K562 (cell line): ENCODE measurements around the gene BNIPL. TPM values are rescaled to one million over a fixed set of nuclear protein-coding genes. Genes with fewer than 3 reads are reported as not detected.

ENCODE experiments used
- CC2D1A ChIP-seq: fragments of 450-650 bp; IDR thresholded peaks from 2 replicates; pipeline ENCODE4 v1.6.1; 2017; ENCODE audit warnings: mild to moderate bottlenecking
- GABPB1 ChIP-seq: sonication (generic); formaldehyde crosslinking; IDR thresholded peaks from 2 replicates; pipeline ENCODE4 v1.8.0; 2022; ENCODE audit warnings: mild to moderate bottlenecking, missing genetic modification reagents
- HDGF ChIP-seq: fragments of 450-650 bp; IDR thresholded peaks from 2 replicates; pipeline ENCODE4 v1.6.1; 2016
- MYC ChIP-seq, 2 experiments: fragments of 250-450 bp in 1 of 2; sonication (Bioruptor Pico) in 1 of 2; IDR thresholded peaks; 2 replicates each; pipeline versions ENCODE4 v1.5.1 to v1.6.1; 2012 to 2021; ENCODE audit warnings: low read depth in 2 of 2, borderline replicate concordance in 1 of 2, improper control_type of control experiment in 1 of 2, low read length in 1 of 2, mild to moderate bottlenecking in 1 of 2, moderate library complexity in 1 of 2
- NUFIP1 ChIP-seq: fragments of 450-650 bp; IDR thresholded peaks from 2 replicates; pipeline ENCODE4 v1.6.1; 2018; ENCODE audit not compliant: partially characterized antibody
- PHTF2 ChIP-seq: fragments of 250-450 bp; sonication (Bioruptor Pico); IDR thresholded peaks from 2 replicates; pipeline ENCODE4 v1.5.0; 2021; ENCODE audit warnings: mild to moderate bottlenecking
- POLR2A ChIP-seq: fragments of 450-650 bp; conservative IDR thresholded peaks from 2 replicates; pipeline ENCODE4 v1.6.1; 2016
- RBM17 ChIP-seq: fragments of 200-400 bp; formaldehyde crosslinking; IDR thresholded peaks from 2 replicates; pipeline ENCODE4 v1.6.1; 2017; ENCODE audit warnings: low read depth, mild to moderate bottlenecking, low read length, borderline replicate concordance
- SP1 ChIP-seq: sonication (generic); formaldehyde crosslinking; IDR thresholded peaks from 2 replicates; pipeline ENCODE4 v1.8.1; 2022; ENCODE audit warnings: mild to moderate bottlenecking, missing genetic modification reagents
- SRSF9 ChIP-seq: fragments of 200-400 bp; formaldehyde crosslinking; IDR thresholded peaks from 2 replicates; pipeline ENCODE4 v1.6.1; 2017; ENCODE audit warnings: low read depth, low read length, borderline replicate concordance
- STAT5A ChIP-seq: IDR thresholded peaks from 2 replicates; pipeline ENCODE4 v1.6.1; 2012; ENCODE audit warnings: low read length, inconsistent platforms, borderline replicate concordance
- ZNF12 ChIP-seq: sonication (generic); formaldehyde crosslinking; IDR thresholded peaks from 2 replicates; pipeline ENCODE4 v1.4.0; 2020; ENCODE audit warnings: mild to moderate bottlenecking, missing genetic modification reagents
- ZNF41 ChIP-seq: fragments of 250-450 bp; sonication (Bioruptor Pico); conservative IDR thresholded peaks from 2 replicates; pipeline ENCODE4 v1.4.0; 2020; ENCODE audit warnings: mild to moderate bottlenecking
- polyA plus RNA-seq, 8 experiments: library from polyadenylated mRNA; depleted of rRNA in 4 of 8; stranded (reverse) in 5 of 8; unstranded in 3 of 8; fragments of >200 nt; fragmentation: Nextera tagmentation in 2 of 8; fragmentation: Illumina TruSeq in 1 of 8; extraction: Ambion mirVana in 2 of 8; extraction: Trizol in 1 of 8; gene quantifications; 2 replicates each; pipeline versions ENCODE4 v1.2.1 to v1.2.3, GENCODE V29; 2011 to 2014; ENCODE audit warnings: inconsistent platforms in 1 of 8, missing spikeins in 1 of 8
- total RNA-seq, 7 experiments: library from RNA; depleted of rRNA in 6 of 7; stranded (reverse); fragments of >200 nt in 6 of 7; fragmentation: Illumina TruSeq in 2 of 7; extraction: Trizol in 2 of 7; gene quantifications; 2 replicates each; pipeline versions ENCODE4 v1.2.1 to v1.2.3, GENCODE V29; 2011 to 2021; ENCODE audit warnings: low replicate concordance in 1 of 7
- TF ChIP-seq, protein P1 (sequence below): sonication (generic); IDR thresholded peaks from 2 replicates; pipeline ENCODE4 v1.6.1; 2016
- TF ChIP-seq, protein P2 (sequence below): sonication (generic); formaldehyde crosslinking; IDR thresholded peaks from 2 replicates; pipeline ENCODE4 v1.8.0; 2023; ENCODE audit warnings: missing genetic modification reagents, mild to moderate bottlenecking, borderline replicate concordance
- TF ChIP-seq, protein P3 (sequence below): sonication (generic); formaldehyde crosslinking; IDR thresholded peaks from 2 replicates; pipeline ENCODE4 v1.8.0; 2022; ENCODE audit warnings: missing genetic modification reagents, mild to moderate bottlenecking, borderline replicate concordance
- TF ChIP-seq, protein P4 (sequence below): fragments of 450-650 bp; conservative IDR thresholded peaks from 2 replicates; pipeline ENCODE4 v1.6.1; 2016; ENCODE audit warnings: missing genetic modification characterization, low read depth, mild to moderate bottlenecking, control low read depth, missing compliant biosample characterization

BNIPL gene
- total and polyA plus RNA-seq, 9 of the 15 experiments (the other 6 are each of a cell fraction or from before 2014, with no cell fraction given): 0.08 to 1.4 (median 0.68) TPM

DNA sequence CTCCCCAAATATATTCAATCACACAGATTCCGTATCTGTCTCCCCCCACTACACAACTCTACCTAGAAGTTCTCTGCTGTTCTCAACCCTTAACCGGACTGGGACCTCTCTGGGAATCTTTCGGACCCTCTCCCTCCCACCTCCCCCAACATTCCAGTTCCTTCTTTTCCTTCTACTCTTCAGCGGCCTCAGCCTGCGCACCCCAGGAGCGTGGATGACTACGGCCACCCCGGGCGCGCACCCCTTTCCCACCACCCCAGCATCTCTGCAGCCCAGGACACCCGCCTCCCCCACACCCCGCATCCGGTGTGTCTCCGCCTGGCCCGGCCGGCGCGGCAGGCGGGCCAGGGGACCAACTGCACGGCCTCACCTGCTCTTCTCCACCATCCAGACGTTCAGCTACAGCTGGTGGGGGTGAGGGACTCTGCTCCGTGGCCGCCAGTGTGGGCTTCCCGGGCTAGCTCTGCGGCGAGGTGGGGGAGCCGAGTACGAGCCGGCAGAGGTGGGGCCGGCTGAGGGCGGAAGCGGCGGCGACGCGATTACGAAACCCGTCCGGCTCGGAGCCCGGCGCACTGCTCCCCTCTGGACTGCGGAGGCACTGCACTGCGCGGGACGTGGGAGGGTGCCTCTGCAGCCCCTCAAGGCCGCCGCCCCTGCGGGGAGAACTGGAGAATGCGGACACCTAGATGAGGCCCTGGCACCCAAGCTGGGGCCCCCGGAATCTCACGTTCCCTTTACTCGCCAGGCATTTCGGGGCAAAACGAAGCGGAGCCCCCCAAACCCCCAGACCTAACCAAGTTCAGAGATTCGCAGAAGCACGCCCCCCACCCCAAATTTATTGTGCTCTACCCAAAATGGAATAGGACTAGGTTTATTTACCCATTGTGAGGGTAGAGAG lies 23.0 kb downstream of the BNIPL start, which contains the start of gene CDC42SE1 (continued):
- TF ChIP-seq GABPB1 (CRISPR knock-in tag) (peak; percentile 88; the same call in 1 of the 2 replicates), ZNF12 (CRISPR knock-in tag) (no peak), RBM17 (no peak), STAT5A (no peak), ZNF41 (CRISPR knock-in tag) (no peak), NUFIP1 (no peak), SRSF9 (no peak), PHTF2 (no peak), POLR2A (peak; percentile 91), CC2D1A (no peak), SP1 (peak; percentile 60), HDGF (no peak), MYC (IDR thresholded peaks at IDR 0.05; ENCODE audit: low read depth, low read length) (peak; percentile 51; the same call in 1 of the 2 replicates), MYC (CRISPR knock-in tag; IDR thresholded peaks at IDR 0.05; ENCODE audit: borderline replicate concordance, low read depth) (no peak; the same call in 1 of the 2 replicates)
- TF ChIP-seq, protein P1, sequence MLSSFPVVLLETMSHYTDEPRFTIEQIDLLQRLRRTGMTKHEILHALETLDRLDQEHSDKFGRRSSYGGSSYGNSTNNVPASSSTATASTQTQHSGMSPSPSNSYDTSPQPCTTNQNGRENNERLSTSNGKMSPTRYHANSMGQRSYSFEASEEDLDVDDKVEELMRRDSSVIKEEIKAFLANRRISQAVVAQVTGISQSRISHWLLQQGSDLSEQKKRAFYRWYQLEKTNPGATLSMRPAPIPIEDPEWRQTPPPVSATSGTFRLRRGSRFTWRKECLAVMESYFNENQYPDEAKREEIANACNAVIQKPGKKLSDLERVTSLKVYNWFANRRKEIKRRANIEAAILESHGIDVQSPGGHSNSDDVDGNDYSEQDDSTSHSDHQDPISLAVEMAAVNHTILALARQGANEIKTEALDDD: no peak
- TF ChIP-seq, protein P2, sequence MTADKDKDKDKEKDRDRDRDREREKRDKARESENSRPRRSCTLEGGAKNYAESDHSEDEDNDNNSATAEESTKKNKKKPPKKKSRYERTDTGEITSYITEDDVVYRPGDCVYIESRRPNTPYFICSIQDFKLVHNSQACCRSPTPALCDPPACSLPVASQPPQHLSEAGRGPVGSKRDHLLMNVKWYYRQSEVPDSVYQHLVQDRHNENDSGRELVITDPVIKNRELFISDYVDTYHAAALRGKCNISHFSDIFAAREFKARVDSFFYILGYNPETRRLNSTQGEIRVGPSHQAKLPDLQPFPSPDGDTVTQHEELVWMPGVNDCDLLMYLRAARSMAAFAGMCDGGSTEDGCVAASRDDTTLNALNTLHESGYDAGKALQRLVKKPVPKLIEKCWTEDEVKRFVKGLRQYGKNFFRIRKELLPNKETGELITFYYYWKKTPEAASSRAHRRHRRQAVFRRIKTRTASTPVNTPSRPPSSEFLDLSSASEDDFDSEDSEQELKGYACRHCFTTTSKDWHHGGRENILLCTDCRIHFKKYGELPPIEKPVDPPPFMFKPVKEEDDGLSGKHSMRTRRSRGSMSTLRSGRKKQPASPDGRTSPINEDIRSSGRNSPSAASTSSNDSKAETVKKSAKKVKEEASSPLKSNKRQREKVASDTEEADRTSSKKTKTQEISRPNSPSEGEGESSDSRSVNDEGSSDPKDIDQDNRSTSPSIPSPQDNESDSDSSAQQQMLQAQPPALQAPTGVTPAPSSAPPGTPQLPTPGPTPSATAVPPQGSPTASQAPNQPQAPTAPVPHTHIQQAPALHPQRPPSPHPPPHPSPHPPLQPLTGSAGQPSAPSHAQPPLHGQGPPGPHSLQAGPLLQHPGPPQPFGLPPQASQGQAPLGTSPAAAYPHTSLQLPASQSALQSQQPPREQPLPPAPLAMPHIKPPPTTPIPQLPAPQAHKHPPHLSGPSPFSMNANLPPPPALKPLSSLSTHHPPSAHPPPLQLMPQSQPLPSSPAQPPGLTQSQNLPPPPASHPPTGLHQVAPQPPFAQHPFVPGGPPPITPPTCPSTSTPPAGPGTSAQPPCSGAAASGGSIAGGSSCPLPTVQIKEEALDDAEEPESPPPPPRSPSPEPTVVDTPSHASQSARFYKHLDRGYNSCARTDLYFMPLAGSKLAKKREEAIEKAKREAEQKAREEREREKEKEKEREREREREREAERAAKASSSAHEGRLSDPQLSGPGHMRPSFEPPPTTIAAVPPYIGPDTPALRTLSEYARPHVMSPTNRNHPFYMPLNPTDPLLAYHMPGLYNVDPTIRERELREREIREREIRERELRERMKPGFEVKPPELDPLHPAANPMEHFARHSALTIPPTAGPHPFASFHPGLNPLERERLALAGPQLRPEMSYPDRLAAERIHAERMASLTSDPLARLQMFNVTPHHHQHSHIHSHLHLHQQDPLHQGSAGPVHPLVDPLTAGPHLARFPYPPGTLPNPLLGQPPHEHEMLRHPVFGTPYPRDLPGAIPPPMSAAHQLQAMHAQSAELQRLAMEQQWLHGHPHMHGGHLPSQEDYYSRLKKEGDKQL (CRISPR knock-in tag): no peak
- TF ChIP-seq, protein P3, sequence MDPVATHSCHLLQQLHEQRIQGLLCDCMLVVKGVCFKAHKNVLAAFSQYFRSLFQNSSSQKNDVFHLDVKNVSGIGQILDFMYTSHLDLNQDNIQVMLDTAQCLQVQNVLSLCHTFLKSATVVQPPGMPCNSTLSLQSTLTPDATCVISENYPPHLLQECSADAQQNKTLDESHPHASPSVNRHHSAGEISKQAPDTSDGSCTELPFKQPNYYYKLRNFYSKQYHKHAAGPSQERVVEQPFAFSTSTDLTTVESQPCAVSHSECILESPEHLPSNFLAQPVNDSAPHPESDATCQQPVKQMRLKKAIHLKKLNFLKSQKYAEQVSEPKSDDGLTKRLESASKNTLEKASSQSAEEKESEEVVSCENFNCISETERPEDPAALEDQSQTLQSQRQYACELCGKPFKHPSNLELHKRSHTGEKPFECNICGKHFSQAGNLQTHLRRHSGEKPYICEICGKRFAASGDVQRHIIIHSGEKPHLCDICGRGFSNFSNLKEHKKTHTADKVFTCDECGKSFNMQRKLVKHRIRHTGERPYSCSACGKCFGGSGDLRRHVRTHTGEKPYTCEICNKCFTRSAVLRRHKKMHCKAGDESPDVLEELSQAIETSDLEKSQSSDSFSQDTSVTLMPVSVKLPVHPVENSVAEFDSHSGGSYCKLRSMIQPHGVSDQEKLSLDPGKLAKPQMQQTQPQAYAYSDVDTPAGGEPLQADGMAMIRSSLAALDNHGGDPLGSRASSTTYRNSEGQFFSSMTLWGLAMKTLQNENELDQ (CRISPR knock-in tag): no peak; the same call in 1 of the 2 replicates
- TF ChIP-seq, protein P4, sequence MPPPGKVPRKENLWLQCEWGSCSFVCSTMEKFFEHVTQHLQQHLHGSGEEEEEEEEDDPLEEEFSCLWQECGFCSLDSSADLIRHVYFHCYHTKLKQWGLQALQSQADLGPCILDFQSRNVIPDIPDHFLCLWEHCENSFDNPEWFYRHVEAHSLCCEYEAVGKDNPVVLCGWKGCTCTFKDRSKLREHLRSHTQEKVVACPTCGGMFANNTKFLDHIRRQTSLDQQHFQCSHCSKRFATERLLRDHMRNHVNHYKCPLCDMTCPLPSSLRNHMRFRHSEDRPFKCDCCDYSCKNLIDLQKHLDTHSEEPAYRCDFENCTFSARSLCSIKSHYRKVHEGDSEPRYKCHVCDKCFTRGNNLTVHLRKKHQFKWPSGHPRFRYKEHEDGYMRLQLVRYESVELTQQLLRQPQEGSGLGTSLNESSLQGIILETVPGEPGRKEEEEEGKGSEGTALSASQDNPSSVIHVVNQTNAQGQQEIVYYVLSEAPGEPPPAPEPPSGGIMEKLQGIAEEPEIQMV (tag): no peak
